ENCODE measurements around the gene RNF213.
"Not testable (repeated sequence)": the region's sequence is repeated elsewhere in the genome, so short reads cannot be mapped to it uniquely, and the experiment has no call there.

Gene RNF213

GRCh38 chr17:80395402-80396151 is 134.9 kb downstream of the RNF213 start:
- no peak for TF ChIP-seq CTCF (conservative IDR thresholded peaks at IDR 0.05)
- H3K27ac ChIP-seq = no peak overlapping the region

DNA sequence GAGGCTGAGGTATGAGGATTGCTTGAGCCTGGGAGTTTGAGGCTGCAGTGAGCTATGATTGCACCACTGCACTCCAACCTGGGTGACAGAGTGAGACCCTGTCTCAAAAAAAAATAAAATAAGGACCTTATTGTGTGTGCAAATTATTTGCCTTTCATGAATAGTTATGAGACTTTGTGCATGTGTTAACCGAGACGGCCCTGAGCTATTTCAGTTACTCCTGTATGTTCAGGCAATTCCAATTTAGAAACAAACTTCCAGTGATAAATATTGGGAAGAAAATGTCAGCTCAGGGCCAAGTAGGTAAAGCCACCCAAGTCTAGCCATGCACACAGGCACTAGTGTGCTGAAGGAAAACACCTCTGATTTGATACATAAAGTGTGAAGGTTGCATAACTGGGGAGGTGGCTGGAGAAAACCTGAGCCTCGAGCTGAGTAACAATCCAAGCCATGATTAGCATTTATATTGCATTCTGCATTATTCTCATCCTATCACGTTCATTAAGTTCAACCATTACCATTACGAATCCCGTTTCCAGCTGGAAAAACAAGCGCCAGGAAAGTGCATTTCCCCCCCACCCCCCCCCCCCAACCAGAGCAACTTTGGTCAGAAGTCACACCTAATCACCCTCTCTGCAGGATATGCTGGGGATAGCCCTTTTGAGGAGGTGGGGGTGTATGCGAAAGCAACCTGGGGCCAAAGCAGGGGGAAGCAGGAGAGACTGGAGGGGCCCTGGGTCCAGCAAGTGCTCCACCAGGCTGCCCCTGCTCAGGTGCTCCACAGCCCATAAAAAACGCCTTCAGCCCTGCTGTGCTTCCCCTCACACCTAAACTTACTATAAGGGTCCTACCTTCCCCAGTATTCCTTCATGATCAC is 135.7 kb downstream of the RNF213 start:
- no peak for TF ChIP-seq CTCF (conservative IDR thresholded peaks at IDR 0.05)
- H3K27ac ChIP-seq = no peak overlapping the region

DNA sequence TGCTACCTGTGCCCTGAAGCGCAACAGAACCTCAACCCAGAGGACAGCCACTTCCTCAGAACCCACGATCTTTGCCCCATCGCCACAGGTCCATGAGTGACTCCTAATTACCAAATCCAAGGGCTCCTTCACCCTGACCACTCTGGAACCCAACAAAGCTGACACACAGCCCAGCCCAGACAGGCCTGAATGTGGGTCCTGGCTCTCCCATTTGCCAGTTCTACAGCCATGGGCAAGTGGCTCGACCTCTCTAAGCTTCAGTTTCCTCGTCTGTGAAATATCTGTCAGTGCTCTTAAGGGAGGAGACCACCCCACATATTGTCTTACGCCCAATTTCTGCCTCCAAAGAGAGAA is 136.4 kb downstream of the RNF213 start:
- H3K27ac ChIP-seq = no peak overlapping the region
- TF ChIP-seq CTCF (conservative IDR thresholded peaks at IDR 0.05) = no peak

GRCh38 chr17:80397686-80398085 is 137.0 kb downstream of the RNF213 start:
- TF ChIP-seq CTCF (conservative IDR thresholded peaks at IDR 0.05) = no peak
- no peak overlapping the region for H3K27ac ChIP-seq

DNA sequence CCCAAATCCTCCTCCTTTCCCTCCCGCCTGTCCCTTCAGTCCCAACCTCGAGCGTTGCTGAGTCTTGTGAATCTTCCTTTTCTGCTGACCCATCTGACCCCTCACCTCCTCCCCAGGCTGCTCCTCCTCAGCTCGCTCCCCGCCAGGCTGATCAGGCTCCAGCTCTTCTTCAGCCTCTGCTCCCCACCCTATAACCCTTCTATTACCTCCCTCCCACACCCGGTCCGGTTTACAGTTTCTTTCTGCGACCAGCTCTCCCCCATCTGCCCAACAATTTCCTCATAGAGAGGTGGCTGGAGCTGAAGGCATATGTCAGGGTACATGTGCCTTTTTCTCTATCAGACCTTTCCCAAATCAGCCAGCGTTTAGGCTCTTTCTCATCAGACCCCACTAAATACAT is 140.4 kb downstream of the RNF213 start:
- not testable (repeated sequence) for H3K27ac ChIP-seq

GRCh38 chr17:80402102-80402501 is 141.4 kb downstream of the RNF213 start:
- H3K27ac ChIP-seq = not testable (repeated sequence)

DNA sequence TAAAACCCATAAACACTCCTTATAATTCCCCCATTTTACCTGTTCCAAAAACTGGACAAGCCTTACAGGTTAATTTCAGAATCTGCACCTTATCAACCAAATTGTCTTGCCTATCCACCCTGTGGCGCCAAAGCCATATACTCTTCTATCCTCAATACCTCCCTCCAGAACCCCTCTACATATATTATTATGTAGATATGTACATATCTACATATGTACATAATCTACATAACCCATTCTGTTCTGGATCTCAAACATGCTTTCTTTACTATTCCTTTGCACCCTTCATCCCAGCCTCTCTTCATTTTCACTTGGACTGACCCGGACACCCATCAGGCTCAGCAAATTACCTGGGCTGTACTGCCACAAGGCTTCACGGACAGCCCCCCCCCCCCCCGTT is 142.3 kb downstream of the RNF213 start:
- no peak overlapping the region for H3K27ac ChIP-seq
- TF ChIP-seq CTCF (conservative IDR thresholded peaks at IDR 0.05) = no peak

DNA sequence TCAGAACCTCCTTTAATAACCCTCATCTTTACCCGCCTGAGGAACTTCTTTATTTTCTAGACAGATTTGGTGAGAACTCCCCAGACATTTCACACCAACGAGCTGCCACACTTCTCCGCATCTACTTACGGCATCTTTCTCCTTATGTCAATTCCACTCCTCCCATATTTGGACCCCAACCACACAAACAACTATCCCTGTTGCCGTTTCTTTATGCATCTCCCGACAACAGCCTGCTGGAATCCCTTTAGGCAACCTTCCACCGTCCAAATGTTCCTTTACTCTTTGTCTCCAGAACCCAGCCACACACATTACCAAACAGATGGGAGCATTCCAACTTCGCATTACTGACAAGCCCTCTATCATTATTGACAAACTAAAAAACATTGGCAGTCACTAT is 145.5 kb downstream of the RNF213 start:
- no peak overlapping the region for H3K27ac ChIP-seq

GRCh38 chr17:80407917-80408316 is 147.3 kb downstream of the RNF213 start:
- peak overlapping the region; percentile 11; the same call in 1 of the 2 replicates for H3K27ac ChIP-seq

More for the DNA sequence above, 145.5 kb downstream of the RNF213 start:
- TF ChIP-seq CTCF (conservative IDR thresholded peaks at IDR 0.05) = no peak

Measured in VCaP (cell line).